H1 (cell line): ENCODE results near the gene TYMS.

Experiments
- ATF2 ChIP-seq: IDR thresholded peaks from 2 replicates; pipeline ENCODE4 v1.6.1; 2012; ENCODE audit warnings: low read length, inconsistent platforms
- CHD2 ChIP-seq: IDR thresholded peaks from 2 replicates; pipeline ENCODE4 v1.6.1; 2012; ENCODE audit warnings: low read length, improper control_type of control experiment
- EP300 ChIP-seq, 2 experiments: IDR thresholded peaks; 1 replicate in 1 of 2; 2 replicates in 1 of 2; pipeline ENCODE4 v1.6.1; 2011 to 2012; ENCODE audit warnings: low read depth in 2 of 2, low read length in 2 of 2, mild to moderate bottlenecking in 2 of 2, borderline replicate concordance in 1 of 2, inconsistent platforms in 1 of 2, moderate library complexity in 1 of 2
- EZH2 ChIP-seq: fragments of 200-600 bp; sonication (generic); IDR thresholded peaks from 2 replicates; pipeline ENCODE4 v1.7.1; 2012; ENCODE audit warnings: low read depth, mild to moderate bottlenecking, moderate library complexity, low read length, inconsistent platforms; ENCODE audit not compliant: severe bottlenecking
- GABPA ChIP-seq: IDR thresholded peaks from 2 replicates; pipeline ENCODE4 v1.6.1; 2011; ENCODE audit warnings: mild to moderate bottlenecking, low read length, moderate library complexity, borderline replicate concordance; ENCODE audit not compliant: insufficient read depth
- HDAC6 ChIP-seq: IDR thresholded peaks from one replicate; pipeline ENCODE4 v1.7.1; 2012; ENCODE audit warnings: low read depth, mild to moderate bottlenecking, inconsistent platforms, low read length, moderate library complexity
- JUN ChIP-seq: IDR thresholded peaks from 2 replicates; pipeline ENCODE4 v1.6.1; 2011; ENCODE audit warnings: low read depth, mild to moderate bottlenecking, improper control_type of control experiment, low read length
- TAF1 ChIP-seq: IDR thresholded peaks from 2 replicates; pipeline ENCODE4 v1.6.1; 2011; ENCODE audit warnings: mild to moderate bottlenecking, low read depth, low read length
- TF ChIP-seq, protein P1 (sequence below), 3 experiments: IDR thresholded peaks; 1 replicate in 2 of 3; 2 replicates in 1 of 3; pipeline versions ENCODE4 v1.5.1 to v1.6.1; 2011; ENCODE audit warnings: low read length in 3 of 3, mild to moderate bottlenecking in 3 of 3, inconsistent platforms in 2 of 3, low read depth in 1 of 3, moderate library complexity in 1 of 3; ENCODE audit not compliant: insufficient read depth in 1 of 3; ENCODE audit errors: control extremely low read depth in 1 of 3

GRCh38 chr18:710418-711300 is 53.2 kb downstream of the TYMS start:
- no peak for TF ChIP-seq ATF2
- TF ChIP-seq JUN: no peak
- no peak for TF ChIP-seq CHD2
- no peak for TF ChIP-seq EP300 (IDR thresholded peaks at IDR 0.05; ENCODE audit: borderline replicate concordance in 1 of 2, low read depth in 2 of 2, low read length in 2 of 2)
- TF ChIP-seq HDAC6: no peak
- TF ChIP-seq, protein P1, sequence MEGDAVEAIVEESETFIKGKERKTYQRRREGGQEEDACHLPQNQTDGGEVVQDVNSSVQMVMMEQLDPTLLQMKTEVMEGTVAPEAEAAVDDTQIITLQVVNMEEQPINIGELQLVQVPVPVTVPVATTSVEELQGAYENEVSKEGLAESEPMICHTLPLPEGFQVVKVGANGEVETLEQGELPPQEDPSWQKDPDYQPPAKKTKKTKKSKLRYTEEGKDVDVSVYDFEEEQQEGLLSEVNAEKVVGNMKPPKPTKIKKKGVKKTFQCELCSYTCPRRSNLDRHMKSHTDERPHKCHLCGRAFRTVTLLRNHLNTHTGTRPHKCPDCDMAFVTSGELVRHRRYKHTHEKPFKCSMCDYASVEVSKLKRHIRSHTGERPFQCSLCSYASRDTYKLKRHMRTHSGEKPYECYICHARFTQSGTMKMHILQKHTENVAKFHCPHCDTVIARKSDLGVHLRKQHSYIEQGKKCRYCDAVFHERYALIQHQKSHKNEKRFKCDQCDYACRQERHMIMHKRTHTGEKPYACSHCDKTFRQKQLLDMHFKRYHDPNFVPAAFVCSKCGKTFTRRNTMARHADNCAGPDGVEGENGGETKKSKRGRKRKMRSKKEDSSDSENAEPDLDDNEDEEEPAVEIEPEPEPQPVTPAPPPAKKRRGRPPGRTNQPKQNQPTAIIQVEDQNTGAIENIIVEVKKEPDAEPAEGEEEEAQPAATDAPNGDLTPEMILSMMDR (IDR thresholded peaks at IDR 0.05; ENCODE audit: control extremely low read depth in 1 of 3, insufficient read depth in 1 of 3, low read depth in 1 of 3, low read length in 3 of 3): no peak
- no peak for TF ChIP-seq TAF1
- TF ChIP-seq EZH2: no peak
- TF ChIP-seq GABPA: no peak
